ENCODE results near the gene CRTAC1.

The CRTAC1 gene

GRCh38 chr10:97974100-97974499, 56.3 kb downstream of the CRTAC1 start:
- DNase-seq, result no peak

DNA sequence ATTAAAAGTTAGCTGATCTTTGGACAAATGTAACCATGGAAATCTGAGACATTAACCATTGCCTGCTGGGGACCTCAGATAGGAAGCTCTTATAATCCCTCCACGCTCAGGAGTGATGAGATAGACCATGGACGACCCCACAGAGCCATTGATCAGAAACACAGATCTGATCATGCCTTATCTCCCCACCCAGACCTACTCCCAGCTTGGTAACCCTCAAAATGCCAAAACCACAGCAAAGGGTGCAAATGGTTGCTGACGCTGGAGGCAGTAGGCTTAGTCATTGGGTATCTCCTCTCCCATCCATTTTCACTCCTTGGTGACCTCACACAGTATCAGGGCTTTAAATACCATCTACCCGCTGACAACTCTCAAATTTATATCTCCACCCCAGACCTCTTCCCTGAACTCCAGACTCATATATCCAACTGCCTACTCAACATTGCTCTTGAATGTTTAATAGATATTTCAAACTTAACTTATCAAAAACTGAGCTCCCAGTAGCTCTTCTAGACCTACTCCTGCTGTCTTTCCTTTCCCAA, 60.8 kb downstream of the CRTAC1 start:
- no peak for DNase-seq

GRCh38 chr10:97964748-97965147, 65.7 kb downstream of the CRTAC1 start:
- no peak for DNase-seq

DNA sequence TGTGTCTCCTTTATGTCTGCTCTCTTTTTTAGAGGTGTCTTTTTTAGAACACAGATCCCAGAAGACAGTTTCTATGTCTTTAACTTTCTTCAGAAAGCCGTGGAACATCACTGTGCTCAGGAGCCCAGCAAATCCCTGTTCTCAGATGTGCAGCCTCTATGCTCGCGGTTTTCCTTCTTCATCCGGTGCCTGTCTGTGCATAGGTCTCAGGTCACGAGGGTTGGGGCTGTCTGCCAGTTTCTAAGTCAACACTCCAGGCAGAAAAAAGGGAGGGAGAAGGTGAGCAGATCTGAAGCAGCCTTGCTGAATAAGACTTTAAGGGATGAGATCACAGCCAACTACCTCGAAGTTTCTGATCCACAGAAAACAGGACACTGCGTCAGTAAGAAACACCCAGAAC, 68.5 kb downstream of the CRTAC1 start:
- DNase-seq, result no peak

DNA sequence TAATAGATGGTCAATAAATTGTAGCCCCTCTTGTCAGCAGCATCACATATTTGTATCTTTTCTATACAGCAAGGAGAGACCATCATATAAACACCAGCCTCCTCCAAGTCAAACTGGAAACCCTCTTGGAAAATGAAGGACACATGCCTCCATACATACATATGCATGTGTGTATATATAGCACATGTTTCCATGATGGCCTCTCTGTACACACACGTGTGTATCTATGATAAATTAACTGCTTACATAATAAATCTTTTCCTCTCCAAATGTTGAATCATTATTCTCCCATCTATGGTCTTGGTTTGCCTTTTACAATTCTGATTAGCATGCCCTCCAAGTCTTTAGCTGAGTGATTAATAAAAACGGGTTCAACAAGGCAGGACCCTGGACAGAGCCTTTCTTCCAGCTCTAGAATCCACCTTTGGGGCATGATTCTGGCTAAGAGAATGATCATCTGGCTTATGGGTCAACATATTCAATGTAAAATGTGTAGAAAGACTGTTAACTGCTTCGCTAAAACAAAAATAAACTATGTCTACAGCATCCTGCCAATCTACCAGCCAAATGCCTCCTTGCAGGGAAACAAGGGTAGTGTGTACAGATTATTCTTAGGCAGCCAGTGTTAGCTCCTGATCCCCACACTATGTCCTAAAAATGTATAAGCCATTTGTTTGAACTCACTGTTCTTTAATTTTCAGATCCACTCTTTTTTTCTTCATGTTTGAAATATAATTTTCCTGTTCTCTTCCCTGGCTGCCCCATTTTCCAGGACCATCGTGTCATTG, 70.0 kb downstream of the CRTAC1 start:
- no peak for DNase-seq

DNA sequence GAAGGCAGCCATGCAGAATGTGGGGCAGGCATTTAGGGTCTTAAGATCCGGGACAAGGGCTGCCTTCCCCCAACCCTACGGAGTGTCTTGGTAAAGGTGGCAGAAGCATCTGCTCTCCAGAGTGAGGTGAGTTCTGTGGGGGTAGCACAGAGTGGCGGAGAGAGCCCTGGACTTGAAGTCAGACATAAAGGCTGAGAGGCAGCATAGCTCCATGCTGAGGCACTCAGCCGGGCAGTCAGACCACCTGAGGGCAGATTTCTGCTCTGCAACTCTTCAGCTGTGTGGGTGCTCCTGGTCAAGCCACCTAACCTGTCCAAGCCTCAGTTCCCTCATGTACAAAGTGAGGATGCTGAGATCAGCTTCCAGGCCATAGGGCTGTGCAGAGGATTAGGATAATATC, 81.0 kb downstream of the CRTAC1 start:
- no peak for DNase-seq

DNA sequence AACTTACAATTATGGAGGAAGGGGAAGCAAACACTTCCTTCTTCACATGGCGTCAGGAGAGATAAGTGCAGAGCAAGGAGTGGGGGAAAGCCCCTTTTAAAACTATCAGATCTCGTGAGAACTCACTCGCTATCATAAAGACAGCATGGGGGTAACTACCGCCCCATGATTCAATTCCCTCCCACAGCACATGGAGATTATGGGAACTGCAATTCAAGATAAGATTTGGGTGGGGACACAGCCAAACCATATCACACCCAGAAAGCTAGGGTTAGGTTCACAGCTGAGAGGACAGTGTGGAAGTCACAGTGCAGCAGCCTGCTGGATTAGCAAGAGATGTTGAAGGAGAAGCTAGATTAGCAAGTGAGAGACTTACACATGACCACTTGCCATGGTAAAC, 81.6 kb downstream of the CRTAC1 start:
- DNase-seq, result no peak

DNA sequence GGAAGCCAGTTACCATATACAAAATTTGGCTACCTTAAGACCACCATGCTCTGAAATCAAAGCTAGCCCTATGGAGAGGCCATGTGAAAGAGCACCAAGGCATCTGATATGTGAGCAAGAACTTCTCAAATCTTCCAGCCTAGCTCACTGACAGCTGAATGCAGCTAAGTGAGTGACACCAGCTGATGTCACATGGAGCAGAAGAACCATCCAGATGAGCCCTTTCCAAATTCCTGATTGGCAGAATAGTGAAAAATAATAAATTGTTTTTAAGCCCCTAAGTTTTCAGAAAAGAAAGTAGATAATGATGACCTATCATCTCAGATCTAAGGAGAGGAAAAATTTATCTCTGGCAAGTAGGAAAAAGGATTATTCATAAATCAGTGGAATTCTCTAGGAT, 85.6 kb downstream of the CRTAC1 start:
- DNase-seq, result no peak

DNA sequence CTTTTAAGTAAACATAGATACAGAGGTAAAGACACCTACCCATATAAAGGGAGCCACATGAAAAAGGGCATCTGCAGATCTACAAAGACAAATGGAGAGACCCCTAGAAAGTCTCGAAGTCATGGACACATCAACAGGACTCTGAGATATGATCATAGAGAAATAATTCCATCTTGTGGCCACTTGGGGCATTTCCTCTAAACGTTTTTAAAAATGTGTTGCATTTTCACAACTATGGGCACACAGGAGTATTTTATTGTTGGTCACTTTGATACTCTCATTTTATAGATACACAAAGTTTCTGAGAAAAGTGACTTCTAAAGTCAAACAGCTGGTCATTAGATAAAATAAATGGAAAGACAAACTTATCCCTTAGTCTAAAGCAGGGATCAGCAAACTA, 87.1 kb downstream of the CRTAC1 start:
- no peak for DNase-seq

- DNase-seq, result no peak
These were observed 89.9 kb downstream of the CRTAC1 start for GRCh38 chr10:97940534-97940933.

DNA sequence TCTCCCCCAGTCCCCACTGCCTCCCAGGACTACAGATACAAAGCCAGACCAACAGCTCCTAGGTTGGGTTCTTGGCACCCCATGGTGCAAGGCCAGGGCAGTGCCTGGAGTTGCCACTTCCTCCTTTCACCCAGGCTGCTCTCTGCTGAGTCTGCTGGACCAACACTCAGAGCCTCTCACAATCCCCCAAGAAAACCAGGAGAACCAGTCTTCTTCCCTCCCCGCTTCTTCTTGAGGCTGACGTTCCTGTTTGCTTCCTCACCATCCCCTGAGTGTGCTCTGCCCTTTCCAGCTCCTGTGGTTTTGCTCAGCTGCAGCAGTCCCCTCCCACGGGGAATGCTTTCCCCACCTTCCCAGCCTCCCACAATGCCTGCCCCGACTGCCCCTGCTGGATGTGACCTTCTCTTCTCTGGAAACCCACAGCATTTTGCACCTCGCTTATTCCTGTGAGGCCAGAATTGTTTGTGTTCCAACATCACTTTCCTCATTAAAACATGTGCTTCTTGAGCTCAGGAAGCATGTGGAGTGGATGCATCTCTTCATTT, 90.9 kb downstream of the CRTAC1 start:
- no peak for DNase-seq

DNA sequence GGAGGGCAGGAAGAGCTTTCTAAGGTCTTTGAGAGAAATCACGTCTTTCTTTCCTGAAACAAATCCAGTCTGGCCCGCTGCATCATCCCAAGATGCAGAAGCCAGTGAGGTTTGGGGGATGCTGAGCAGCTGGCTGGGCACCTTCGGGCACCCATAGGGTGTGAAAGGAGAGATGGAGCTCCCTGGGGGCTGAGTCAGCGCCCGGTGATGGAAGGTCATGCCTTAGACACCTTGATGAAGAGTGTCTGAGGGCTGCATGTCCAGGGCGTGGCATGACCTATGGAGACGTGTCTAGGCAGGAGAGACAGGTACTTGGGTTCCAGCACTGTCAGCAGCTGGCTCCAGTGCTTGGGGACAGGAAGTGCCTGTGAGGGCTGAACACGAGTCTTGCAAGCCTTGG, 92.5 kb downstream of the CRTAC1 start:
- DNase-seq, result no peak

DNA sequence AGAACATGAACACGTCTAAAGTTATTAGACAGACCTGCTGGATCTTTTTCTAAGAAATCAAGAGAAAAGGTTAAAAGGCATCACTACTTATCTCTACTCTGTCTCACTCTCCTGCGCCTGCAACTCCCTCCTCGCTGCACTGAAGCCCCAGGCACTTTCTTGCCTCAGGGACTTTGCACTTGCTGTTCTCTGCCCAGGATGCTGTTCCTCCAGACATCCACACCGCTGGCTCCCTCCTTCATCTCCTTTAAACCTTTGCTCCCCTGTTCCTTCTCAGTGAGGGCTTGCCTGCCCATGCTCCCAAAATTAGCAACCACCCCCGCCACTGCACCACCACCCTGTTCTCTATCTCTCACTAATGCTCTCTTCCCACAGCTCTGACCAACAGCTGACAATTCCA, 93.4 kb downstream of the CRTAC1 start:
- no peak for DNase-seq

- DNase-seq, result no peak
These were observed 94.3 kb downstream of the CRTAC1 start for GRCh38 chr10:97936126-97936525.

- no peak for DNase-seq
These were observed 97.4 kb downstream of the CRTAC1 start for GRCh38 chr10:97932932-97933530.

DNA sequence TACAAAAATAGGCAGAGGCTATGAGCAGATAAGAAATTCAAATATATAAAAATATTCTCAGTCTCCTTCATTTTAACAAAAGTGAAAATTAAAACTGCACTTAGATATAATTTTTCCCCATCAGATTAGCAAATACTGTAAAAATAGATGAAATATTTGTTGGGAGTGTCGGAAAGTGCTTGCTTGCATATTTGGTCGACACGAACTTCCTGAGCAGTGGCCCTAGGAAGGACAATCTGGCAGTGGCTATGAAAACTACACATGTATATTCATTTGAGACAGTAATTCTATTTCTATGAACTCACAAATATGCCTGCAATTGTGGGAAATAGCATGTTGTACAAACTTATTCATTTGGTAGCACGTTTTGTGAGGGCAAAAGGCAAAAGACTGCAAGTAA, 99.4 kb downstream of the CRTAC1 start:
- DNase-seq, result no peak

DNA sequence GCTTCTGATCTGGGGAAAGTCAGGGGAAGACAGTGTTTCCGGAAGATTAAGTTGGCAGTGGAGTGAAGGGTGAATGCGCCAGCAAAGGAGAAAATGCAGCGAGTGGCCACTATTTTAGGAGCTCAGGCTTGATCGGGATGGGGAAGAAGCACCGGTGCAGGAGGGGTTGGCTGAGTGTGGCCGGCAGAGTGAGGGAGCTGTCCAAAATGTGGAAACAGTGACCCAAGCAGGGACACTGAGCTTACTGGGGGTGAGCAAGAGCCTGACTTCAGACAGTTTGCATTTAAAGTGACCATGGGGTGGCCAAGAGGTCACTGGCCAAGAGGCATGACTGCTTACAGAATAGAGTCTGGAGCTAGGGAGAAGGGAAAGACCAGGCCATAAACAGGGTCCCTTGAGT, 101.5 kb downstream of the CRTAC1 start:
- DNase-seq, result no peak

- DNase-seq, result no peak
These were observed 102.8 kb downstream of the CRTAC1 start for GRCh38 chr10:97927622-97928021.

GRCh38 chr10:97926055-97926454, 104.4 kb downstream of the CRTAC1 start:
- no peak for DNase-seq

DNA sequence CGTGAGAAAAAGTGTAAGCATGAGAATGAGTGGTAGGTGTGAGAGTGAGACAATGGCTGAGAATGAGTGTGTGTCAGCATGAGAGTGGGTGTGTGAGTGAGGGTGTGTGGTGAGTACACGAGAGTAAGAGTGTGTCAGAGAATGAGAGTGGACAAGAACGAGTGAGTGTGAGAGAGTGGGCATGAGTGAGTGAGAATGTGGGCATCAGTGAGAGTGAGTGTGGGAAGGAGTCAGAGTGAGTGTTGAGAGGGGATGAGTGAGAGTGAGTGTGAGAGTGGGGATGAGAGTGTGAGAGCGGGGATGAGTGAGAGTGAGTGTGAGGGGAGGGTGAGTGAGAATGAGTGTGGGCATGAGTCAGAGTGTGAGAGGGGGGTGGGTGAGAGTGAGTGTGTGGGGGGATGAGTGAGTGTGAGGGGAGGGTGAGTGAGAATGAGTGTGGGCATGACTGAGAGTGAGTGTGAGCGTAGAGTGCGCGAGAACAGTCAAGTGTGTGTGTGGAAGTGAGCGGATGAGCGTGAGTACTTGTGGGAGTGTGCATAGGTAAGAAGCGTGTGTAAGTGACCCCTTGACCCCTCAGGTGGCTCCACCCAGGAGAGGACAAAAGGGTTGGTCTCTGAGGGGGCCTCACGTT, 105.0 kb downstream of the CRTAC1 start:
- DNase-seq, result no peak

GRCh38 chr10:97924678-97925077, 105.7 kb downstream of the CRTAC1 start:
- no peak for DNase-seq

GRCh38 chr10:97923476-97923875, 106.9 kb downstream of the CRTAC1 start:
- DNase-seq, result no peak

DNA sequence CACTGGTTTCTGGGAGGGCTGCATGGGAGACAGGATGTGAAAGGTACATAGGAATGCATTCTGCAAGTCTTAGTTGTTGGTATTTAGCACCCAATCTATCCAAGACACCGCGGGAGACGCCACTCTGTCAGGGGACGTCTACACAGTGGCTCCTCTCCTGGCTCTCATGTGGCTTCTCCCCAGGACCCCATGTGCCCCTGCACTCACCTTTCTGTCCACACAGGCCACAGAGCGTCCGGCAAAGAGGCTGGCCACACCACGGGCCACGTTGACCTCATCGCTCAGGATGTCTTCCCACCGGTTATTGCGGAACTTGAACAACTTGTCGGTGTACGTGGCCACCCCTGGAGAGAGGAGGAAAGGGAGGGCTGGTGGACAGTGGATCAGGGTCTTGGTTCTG, 107.4 kb downstream of the CRTAC1 start:
- no peak for DNase-seq

Measured in activated CD4-positive, CD25-positive, alpha-beta regulatory T cell treated with anti-CD3 and anti-CD28 coated beads, Interleukin-2, amount 50 U/mL, for 72 hours (primary cell).